Upper lobe of left lung (tissue), 6 donors: Measurements from ENCODE around the gene DYSF. TPM values are rescaled to one million over a fixed set of nuclear protein-coding genes. Genes with fewer than 3 reads are reported as not detected.
A peak's percentile ranks its signal among the peaks of the same experiment; 100 is the strongest.

Source experiments
- ATAC-seq, 2 donors: fragments of 200-7000 bp; cut with Tn5 transposase; one replicate each; pipeline ENCODE4 v1.9.1; 2022; ENCODE audit warnings: mild to moderate bottlenecking in 2 of 2, moderate library complexity in 2 of 2; ENCODE audit not compliant: low FRiP score in 2 of 2
- DNase-seq, 2 donors: peaks; one replicate each; pipeline ENCODE4 v3.0.0-alpha.2; 2019 to 2020
- H3K27ac ChIP-seq, 4 donors: fragments of 200-600 bp; sonication (generic); one replicate each; pipeline ENCODE4 v1.5.1; 2016 to 2019
- H3K27me3 ChIP-seq, 4 donors: fragments of 200-600 bp; sonication (generic); one replicate each; pipeline ENCODE4 v1.5.1; 2017 to 2019
- H3K36me3 ChIP-seq, 4 donors: fragments of 200-600 bp; sonication (generic); one replicate each; pipeline ENCODE4 v1.5.1; 2016 to 2019
- H3K4me1 ChIP-seq, 4 donors: fragments of 200-600 bp; sonication (generic); one replicate each; pipeline ENCODE4 v1.5.1; 2018 to 2019
- H3K4me3 ChIP-seq, 4 donors: fragments of 200-600 bp; sonication (generic); one replicate each; pipeline ENCODE4 v1.5.1; 2017 to 2019; ENCODE audit warnings: mild to moderate bottlenecking in 2 of 4, moderate library complexity in 1 of 4
- H3K9me3 ChIP-seq, 4 donors: fragments of 200-600 bp; sonication (generic); one replicate each; pipeline ENCODE4 v1.5.1; 2018 to 2019
- CTCF ChIP-seq, 6 experiments: fragments of 450-650 bp in 4 of 6; fragments of 200-600 bp in 2 of 6; sonication (generic) in 2 of 6; IDR thresholded peaks; one replicate each; pipeline ENCODE4 v1.5.1; 2016 to 2019; ENCODE audit warnings: antibody characterized with exemption in 6 of 6
- EP300 ChIP-seq, 4 donors: sonication (generic); formaldehyde crosslinking; IDR thresholded peaks; one replicate each; pipeline ENCODE4 v1.5.1; 2017; ENCODE audit warnings: antibody characterized with exemption in 4 of 4, control low read depth in 2 of 4
- POLR2A ChIP-seq, 4 donors: fragments of 450-650 bp; IDR thresholded peaks; one replicate each; pipeline ENCODE4 v1.5.1; 2016 to 2017; ENCODE audit warnings: antibody characterized with exemption in 4 of 4, mild to moderate bottlenecking in 2 of 4
- POLR2AphosphoS5 ChIP-seq, 2 donors: sonication (generic); formaldehyde crosslinking; IDR thresholded peaks; one replicate each; pipeline ENCODE4 v1.5.1; 2017; ENCODE audit warnings: antibody characterized with exemption in 2 of 2
- WGBS, 2 donors: methylation state at CpG; one replicate each; pipeline ENCODE4 v1.1.5; 2017 to 2018; 5-methylcytosine and 5-hydroxymethylcytosine counted together
- total RNA-seq, 6 donors: library from RNA; depleted of rRNA in 4 of 6; stranded (reverse); fragments of >200 nt in 4 of 6; gene quantifications; one replicate each; pipeline versions ENCODE4 v1.1.0 to v1.2.1, GENCODE V29; 2016 to 2021
- donor health status: DM: no; HTN: no; CAD: no; lungs with moderate emphysema.
- donor health status: DM: no; HTN: yes; CAD: no; lungs with severe emphysema.

The DYSF gene
- total RNA-seq, 6 donors from 2014 or later = 17.5 to 72.7 (median 42.7) TPM

- 25 to 34% methylated on average over 12 to 17 of the region's 17 CpGs for WGBS, 2 donors
- Histone ChIP-seq H3K27ac (peak overlapping the region; percentile 59 to 73 (median 62)), H3K9me3 (no peaks in the 10 kb centered on the region), H3K36me3 (no peaks in the 10 kb centered on the region), H3K27me3 (no peaks in the 10 kb centered on the region), H3K4me3 (no peak overlapping the region), H3K4me1 (peaks cover 26 to 48% (median 35%) of the 10 kb centered on the region in 4 donors)
- ATAC-seq = peak; percentile 72 to 75
- peak; percentile 82 to 89 for DNase-seq
- peak; percentile 54 to 62 for TF ChIP-seq POLR2AphosphoS5 (IDR thresholded peaks at IDR 0.05)
- no peak for TF ChIP-seq POLR2A (IDR thresholded peaks at IDR 0.05)
- TF ChIP-seq CTCF (IDR thresholded peaks at IDR 0.05) = no peak
- TF ChIP-seq EP300 (IDR thresholded peaks at IDR 0.05) = peak in 2 of 4 donors; percentile 64 to 72
Observed at GRCh38 chr2:71716697-71717624, 263.6 kb downstream of the DYSF start.

- no peak for DNase-seq
Observed at GRCh38 chr2:71718686-71719085, 265.3 kb downstream of the DYSF start.

GRCh38 chr2:71719520-71720282, 266.3 kb downstream of the DYSF start:
- no peaks in the 10 kb centered on the region for H3K36me3 ChIP-seq
- peaks cover 21 to 48% (median 35%) of the 10 kb centered on the region in 4 donors for H3K4me1 ChIP-seq
- H3K27ac ChIP-seq = peak overlapping the region in 3 of 4 donors; percentile 47 to 75 (median 60)
- 86 to 90% methylated on average over 5 of the region's 5 CpGs for WGBS, 2 donors
- TF ChIP-seq POLR2A (IDR thresholded peaks at IDR 0.05) (no peak), EP300 (IDR thresholded peaks at IDR 0.05) (no peak), CTCF (IDR thresholded peaks at IDR 0.05) (no peak)
- ATAC-seq (no peak), DNase-seq (no peak)
- no peak overlapping the region for H3K4me3 ChIP-seq
- no peaks in the 10 kb centered on the region for H3K27me3 ChIP-seq
- H3K9me3 ChIP-seq = peaks cover 0 to 8% (median 3%) of the 10 kb centered on the region in 4 donors

More at GRCh38 chr2:71718686-71719085, 265.3 kb downstream of the DYSF start:
- no peaks in the 10 kb centered on the region for H3K9me3 ChIP-seq
- H3K4me1 ChIP-seq = peaks cover 21 to 48% (median 35%) of the 10 kb centered on the region in 4 donors
- TF ChIP-seq CTCF (IDR thresholded peaks at IDR 0.05) = no peak
- TF ChIP-seq POLR2AphosphoS5 (IDR thresholded peaks at IDR 0.05) = no peak
- no peak for TF ChIP-seq EP300 (IDR thresholded peaks at IDR 0.05)
- TF ChIP-seq POLR2A (IDR thresholded peaks at IDR 0.05) = no peak
- H3K27ac ChIP-seq = peak overlapping the region in 1 of 4 donors; percentile 14
- no peaks in the 10 kb centered on the region for H3K27me3 ChIP-seq
- no peak overlapping the region for H3K4me3 ChIP-seq
- no peak for ATAC-seq
- WGBS, 2 donors = 65 to 83% methylated on average over 1 of the region's 1 CpG
- H3K36me3 ChIP-seq = no peaks in the 10 kb centered on the region

- peak overlapping the region in 3 of 4 donors; percentile 47 to 75 (median 60) for H3K27ac ChIP-seq
- H3K9me3 ChIP-seq = peaks cover 0 to 13% (median 3%) of the 10 kb centered on the region in 4 donors
- H3K27me3 ChIP-seq = no peaks in the 10 kb centered on the region
- H3K4me3 ChIP-seq = no peak overlapping the region
- DNase-seq = no peak
- H3K4me1 ChIP-seq = peaks cover 21 to 48% (median 35%) of the 10 kb centered on the region in 4 donors
- H3K36me3 ChIP-seq = no peaks in the 10 kb centered on the region
- no peak for TF ChIP-seq CTCF (IDR thresholded peaks at IDR 0.05)
- TF ChIP-seq POLR2AphosphoS5 (IDR thresholded peaks at IDR 0.05) = no peak
- TF ChIP-seq POLR2A (IDR thresholded peaks at IDR 0.05) = no peak
- TF ChIP-seq EP300 (IDR thresholded peaks at IDR 0.05) = no peak
- ATAC-seq = no peak
Observed at GRCh38 chr2:71720283-71720560, 266.9 kb downstream of the DYSF start.
